ENCODE results near the gene METTL24.

The METTL24 gene

DNA sequence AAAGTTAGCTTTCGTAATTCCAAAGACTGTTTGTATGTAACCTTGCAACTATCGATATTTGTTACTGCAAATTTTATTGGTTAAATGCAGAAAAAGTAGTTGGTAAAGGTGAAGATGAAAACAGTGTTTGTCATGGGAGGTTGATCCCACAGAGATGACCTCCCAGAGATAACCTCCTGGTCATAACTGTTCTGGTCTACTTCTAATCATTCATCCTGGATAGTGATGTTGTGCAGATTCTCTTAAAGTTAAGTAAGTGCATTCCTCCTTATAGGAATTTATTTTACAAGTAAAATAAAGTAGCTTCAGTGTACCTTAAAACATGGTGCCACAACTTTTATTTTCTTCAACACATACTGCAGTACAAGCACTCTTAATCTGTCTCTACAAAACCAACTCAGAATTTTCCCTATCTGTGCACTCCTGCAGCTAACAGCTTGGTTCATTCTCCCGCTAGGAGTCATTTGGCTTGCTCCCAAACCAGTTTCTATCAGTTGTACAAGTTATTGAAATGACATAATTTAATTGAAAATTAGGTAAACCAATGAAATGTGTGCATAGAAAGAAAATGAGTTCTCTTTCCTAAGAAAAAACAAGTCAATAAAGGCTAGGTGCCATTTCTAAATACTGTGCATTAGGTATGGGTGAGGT, 19.2 kb downstream of the METTL24 start:
- TF ChIP-seq ZFX (IDR thresholded peaks at IDR 0.05; ENCODE audit: borderline replicate concordance) = no peak
- TF ChIP-seq, protein P1, sequence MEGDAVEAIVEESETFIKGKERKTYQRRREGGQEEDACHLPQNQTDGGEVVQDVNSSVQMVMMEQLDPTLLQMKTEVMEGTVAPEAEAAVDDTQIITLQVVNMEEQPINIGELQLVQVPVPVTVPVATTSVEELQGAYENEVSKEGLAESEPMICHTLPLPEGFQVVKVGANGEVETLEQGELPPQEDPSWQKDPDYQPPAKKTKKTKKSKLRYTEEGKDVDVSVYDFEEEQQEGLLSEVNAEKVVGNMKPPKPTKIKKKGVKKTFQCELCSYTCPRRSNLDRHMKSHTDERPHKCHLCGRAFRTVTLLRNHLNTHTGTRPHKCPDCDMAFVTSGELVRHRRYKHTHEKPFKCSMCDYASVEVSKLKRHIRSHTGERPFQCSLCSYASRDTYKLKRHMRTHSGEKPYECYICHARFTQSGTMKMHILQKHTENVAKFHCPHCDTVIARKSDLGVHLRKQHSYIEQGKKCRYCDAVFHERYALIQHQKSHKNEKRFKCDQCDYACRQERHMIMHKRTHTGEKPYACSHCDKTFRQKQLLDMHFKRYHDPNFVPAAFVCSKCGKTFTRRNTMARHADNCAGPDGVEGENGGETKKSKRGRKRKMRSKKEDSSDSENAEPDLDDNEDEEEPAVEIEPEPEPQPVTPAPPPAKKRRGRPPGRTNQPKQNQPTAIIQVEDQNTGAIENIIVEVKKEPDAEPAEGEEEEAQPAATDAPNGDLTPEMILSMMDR (IDR thresholded peaks at IDR 0.05) = no peak
- H3K27ac ChIP-seq = no peak overlapping the region

DNA sequence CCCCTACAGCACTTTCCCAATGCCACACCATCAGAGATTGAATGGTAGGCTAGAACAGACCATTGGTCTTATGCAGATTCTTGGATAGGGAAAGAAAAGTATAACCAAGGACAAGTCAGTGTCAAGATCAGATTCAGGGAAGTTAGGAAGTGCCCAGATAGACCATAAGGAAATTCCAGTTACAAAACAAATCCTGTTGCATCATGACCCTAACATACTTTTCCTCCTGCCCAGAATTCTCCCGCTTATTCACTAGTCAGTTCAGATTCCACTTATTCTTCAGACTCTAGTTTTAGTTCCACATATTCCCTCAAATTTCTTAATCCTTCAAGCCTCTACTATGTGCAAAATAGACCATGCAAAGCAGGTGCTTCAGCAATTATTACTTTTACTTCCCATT, 20.7 kb downstream of the METTL24 start:
- TF ChIP-seq ZFX (IDR thresholded peaks at IDR 0.05; ENCODE audit: borderline replicate concordance) = no peak
- TF ChIP-seq, protein P1 (IDR thresholded peaks at IDR 0.05) = no peak
- no peak overlapping the region for H3K27ac ChIP-seq

DNA sequence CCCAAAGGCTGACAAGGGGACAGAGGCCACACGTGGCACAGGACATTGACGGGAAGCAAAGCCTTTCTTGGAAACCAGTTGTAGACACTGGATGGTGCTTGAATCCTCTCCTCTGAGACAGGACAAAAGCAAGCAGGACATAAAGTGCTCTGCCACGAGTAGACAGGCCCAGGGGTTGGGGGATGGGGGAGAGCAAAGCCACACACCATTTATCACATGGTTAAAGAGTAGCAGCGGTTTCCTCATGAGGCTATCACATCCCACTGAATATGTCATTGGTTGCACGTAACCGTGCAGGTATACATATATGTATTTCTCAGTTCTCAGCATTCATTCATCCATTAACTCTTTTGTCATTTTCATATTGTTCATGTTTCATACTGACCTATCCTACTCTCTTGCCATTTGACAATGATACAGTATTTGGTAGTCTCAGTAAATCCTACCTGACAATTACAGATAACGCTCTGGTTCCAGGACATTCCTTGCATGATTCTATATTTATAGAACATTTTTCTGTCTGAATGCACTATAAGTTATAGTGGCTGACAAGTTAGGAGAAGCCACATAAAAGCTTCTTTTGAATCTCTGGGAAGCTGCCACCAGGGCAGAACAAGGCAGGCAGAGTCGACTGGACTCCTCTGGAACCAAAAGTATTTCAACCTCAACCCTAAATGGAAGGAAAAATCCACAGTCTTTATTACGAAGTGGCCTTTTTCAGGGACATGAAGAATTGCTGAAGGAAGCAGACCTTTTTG, 23.5 kb downstream of the METTL24 start:
- no peak overlapping the region for H3K27ac ChIP-seq
- TF ChIP-seq, protein P1 (IDR thresholded peaks at IDR 0.05) = no peak
- TF ChIP-seq ZFX (IDR thresholded peaks at IDR 0.05; ENCODE audit: borderline replicate concordance) = no peak

DNA sequence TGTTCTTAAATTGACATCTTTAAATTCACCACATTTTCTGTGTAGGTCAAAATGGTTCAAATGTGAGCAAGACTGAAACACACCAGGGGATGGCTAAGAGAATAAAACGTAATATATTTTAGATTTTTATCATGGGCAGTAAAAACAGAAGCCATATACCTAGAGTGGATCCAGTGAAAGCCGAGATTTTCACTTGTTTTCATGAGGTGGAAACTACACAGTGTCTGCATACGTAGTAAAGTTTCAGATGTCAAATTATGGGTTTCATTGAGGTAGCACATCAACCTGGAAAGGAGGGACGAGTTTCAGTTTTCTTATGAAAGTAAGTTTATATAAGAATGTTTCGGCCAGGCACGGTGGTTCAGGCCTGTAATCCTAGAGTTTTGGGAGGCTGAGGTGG, 25.9 kb downstream of the METTL24 start:
- TF ChIP-seq, protein P1 (IDR thresholded peaks at IDR 0.05) = no peak
- TF ChIP-seq ZFX (IDR thresholded peaks at IDR 0.05; ENCODE audit: borderline replicate concordance) = no peak
- H3K27ac ChIP-seq = no peak overlapping the region

DNA sequence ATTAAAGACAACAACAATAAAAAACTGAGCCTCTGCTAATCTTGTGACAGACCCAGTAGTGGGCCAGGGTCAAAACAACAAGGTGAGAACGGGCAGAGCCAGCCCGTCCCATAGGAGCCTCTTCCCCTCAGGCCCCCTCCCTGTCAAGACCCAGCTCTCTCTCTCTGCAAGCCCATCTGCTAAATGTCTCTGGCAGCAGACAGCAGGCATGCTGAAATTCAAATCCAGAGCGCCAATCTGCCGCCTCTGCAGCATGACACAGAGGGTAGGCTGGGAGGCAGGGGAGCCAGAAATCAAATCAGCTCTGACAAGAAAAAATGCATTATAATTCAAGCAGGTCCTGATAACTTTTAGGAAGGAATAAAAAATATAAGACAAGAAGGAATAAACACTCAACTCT, 26.3 kb downstream of the METTL24 start:
- no peak overlapping the region for H3K27ac ChIP-seq
- TF ChIP-seq, protein P1 (IDR thresholded peaks at IDR 0.05) = no peak
- no peak for TF ChIP-seq ZFX (IDR thresholded peaks at IDR 0.05; ENCODE audit: borderline replicate concordance)

DNA sequence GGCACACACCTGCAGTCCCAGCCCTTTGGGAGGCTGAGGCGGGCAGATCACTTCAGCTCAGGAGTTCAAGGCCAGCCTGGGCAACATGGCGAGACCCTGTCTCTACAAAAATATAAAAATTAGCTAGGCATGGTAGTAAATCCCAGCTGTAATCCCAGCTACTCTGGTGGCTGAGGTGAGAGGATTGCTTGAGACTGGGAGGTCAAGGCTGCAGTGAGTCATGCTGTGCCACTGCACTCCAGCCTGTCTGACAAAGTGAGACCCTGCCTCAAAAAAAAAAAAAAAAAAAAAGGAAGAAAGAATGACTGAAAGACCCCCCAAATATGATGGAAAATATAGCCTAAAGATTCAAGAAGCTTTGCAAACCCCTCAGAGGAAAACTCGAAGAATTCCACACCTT, 26.8 kb downstream of the METTL24 start:
- TF ChIP-seq ZFX (IDR thresholded peaks at IDR 0.05; ENCODE audit: borderline replicate concordance) = no peak
- TF ChIP-seq, protein P1 (IDR thresholded peaks at IDR 0.05) = no peak
- no peak overlapping the region for H3K27ac ChIP-seq
